Mesenchymal stem cell (in vitro differentiated cells and primary cell): Measurements from ENCODE around the gene NOMO2.
"Not testable (repeated sequence)": the region's sequence is repeated elsewhere in the genome, so short reads cannot be mapped to it uniquely, and the experiment has no call there.

Experiments used
- DNase-seq: peaks from one replicate; pipeline ENCODE4 v3.0.0-alpha.2; 2013
- H2AFZ ChIP-seq: one replicate; pipeline ENCODE4 v1.6.1; 2013; ENCODE audit warnings: low read depth, mild to moderate bottlenecking, control low read depth, inconsistent platforms, low read length, moderate library complexity
- H2AK5ac ChIP-seq: 2 replicates; pipeline ENCODE4 v1.6.1; 2013; ENCODE audit warnings: low read length, moderate library complexity, mild to moderate bottlenecking, inconsistent platforms; ENCODE audit not compliant: severe bottlenecking
- H2BK120ac ChIP-seq: one replicate; pipeline ENCODE4 v1.6.1; 2013; ENCODE audit warnings: low read depth, mild to moderate bottlenecking, inconsistent platforms, low read length, moderate library complexity
- H2BK12ac ChIP-seq, 2 experiments: one replicate each; pipeline ENCODE4 v1.6.1; 2013; ENCODE audit warnings: inconsistent platforms in 2 of 2, low read length in 2 of 2, mild to moderate bottlenecking in 2 of 2, moderate library complexity in 2 of 2, control low read depth in 1 of 2
- H2BK15ac ChIP-seq: one replicate; pipeline ENCODE4 v1.6.1; 2013; ENCODE audit warnings: mild to moderate bottlenecking, low read depth, inconsistent platforms; ENCODE audit not compliant: poor library complexity, severe bottlenecking
- H2BK5ac ChIP-seq: 2 replicates; pipeline ENCODE4 v1.6.1; 2013; ENCODE audit warnings: low read depth, mild to moderate bottlenecking, low read length, control low read depth, inconsistent platforms; ENCODE audit not compliant: poor library complexity, severe bottlenecking
- H3K14ac ChIP-seq, 2 experiments: one replicate each; pipeline ENCODE4 v1.6.1; 2013; ENCODE audit warnings: inconsistent platforms in 2 of 2, low read length in 2 of 2, control low read depth in 1 of 2, mild to moderate bottlenecking in 1 of 2, moderate library complexity in 1 of 2
- H3K18ac ChIP-seq, 2 experiments: one replicate each; pipeline ENCODE4 v1.6.1; 2013; ENCODE audit warnings: inconsistent platforms in 2 of 2, low read length in 2 of 2, control low read depth in 1 of 2, low read depth in 1 of 2, mild to moderate bottlenecking in 1 of 2
- H3K23ac ChIP-seq, 2 experiments: one replicate each; pipeline ENCODE4 v1.6.1; 2013; ENCODE audit warnings: inconsistent platforms in 2 of 2, low read length in 2 of 2, mild to moderate bottlenecking in 2 of 2, moderate library complexity in 2 of 2, control low read depth in 1 of 2
- H3K27ac ChIP-seq: 2 replicates; pipeline ENCODE4 v1.5.1; 2013; ENCODE audit warnings: mild to moderate bottlenecking, moderate library complexity, low read length, control low read depth, inconsistent platforms; ENCODE audit not compliant: poor library complexity, severe bottlenecking
- H3K27me3 ChIP-seq, 2 experiments: 2 replicates each; pipeline versions ENCODE4 v1.6.1 to v1.7.0; 2013; ENCODE audit warnings: low read length in 2 of 2, mild to moderate bottlenecking in 2 of 2, moderate library complexity in 2 of 2, control low read depth in 1 of 2, inconsistent platforms in 1 of 2; ENCODE audit not compliant: control insufficient read depth in 1 of 2, insufficient read depth in 1 of 2
- H3K36me3 ChIP-seq, 2 experiments: 2 replicates each; pipeline versions ENCODE4 v1.6.1 to v1.7.0; 2013; ENCODE audit warnings: low read length in 2 of 2, control low read depth in 1 of 2, inconsistent platforms in 1 of 2, low read depth in 1 of 2, mild to moderate bottlenecking in 1 of 2; ENCODE audit not compliant: insufficient read depth in 2 of 2, control insufficient read depth in 1 of 2
- H3K4ac ChIP-seq, 2 experiments: one replicate each; pipeline ENCODE4 v1.6.1; 2013; ENCODE audit warnings: inconsistent platforms in 2 of 2, low read length in 2 of 2, mild to moderate bottlenecking in 2 of 2, moderate library complexity in 2 of 2, control low read depth in 1 of 2, low read depth in 1 of 2
- H3K4me1 ChIP-seq: 2 replicates; pipeline ENCODE4 v1.6.1; 2013; ENCODE audit warnings: low read depth, low read length, control low read depth; ENCODE audit not compliant: control insufficient read depth, insufficient read depth
- H3K4me2 ChIP-seq: 2 replicates; pipeline ENCODE4 v1.6.1; 2013; ENCODE audit warnings: low read length, mild to moderate bottlenecking, inconsistent platforms; ENCODE audit not compliant: poor library complexity, severe bottlenecking
- H3K4me3 ChIP-seq, 2 experiments: 2 replicates each; pipeline versions ENCODE4 v1.5.1 to v1.7.0; 2013; ENCODE audit warnings: low read length in 2 of 2, mild to moderate bottlenecking in 2 of 2, control low read depth in 1 of 2, low read depth in 1 of 2; ENCODE audit not compliant: insufficient read depth in 1 of 2
- H3K79me1 ChIP-seq: replicated peaks from 2 replicates; pipeline ENCODE4 v1.6.1; 2013; ENCODE audit warnings: mild to moderate bottlenecking, control low read depth, low read length, inconsistent platforms; ENCODE audit not compliant: poor library complexity, severe bottlenecking
- H3K9ac ChIP-seq: 2 replicates; pipeline ENCODE4 v1.7.0; 2013; ENCODE audit warnings: mild to moderate bottlenecking, low read length, moderate library complexity
- H3K9me3 ChIP-seq: 2 replicates; pipeline ENCODE4 v1.7.0; 2013; ENCODE audit warnings: mild to moderate bottlenecking, low read length; ENCODE audit not compliant: control insufficient read depth
- H4K8ac ChIP-seq: one replicate; pipeline ENCODE4 v1.6.1; 2013; ENCODE audit warnings: inconsistent platforms, mild to moderate bottlenecking, low read length, moderate library complexity
- H4K91ac ChIP-seq: one replicate; pipeline ENCODE4 v1.6.1; 2013; ENCODE audit warnings: mild to moderate bottlenecking, low read length, inconsistent platforms
- WGBS: methylation state at CpG from one replicate; pipeline ENCODE4 v1.1.7; 2013; ENCODE audit warnings: mixed read lengths; 5-methylcytosine and 5-hydroxymethylcytosine counted together

The NOMO2 gene

DNA sequence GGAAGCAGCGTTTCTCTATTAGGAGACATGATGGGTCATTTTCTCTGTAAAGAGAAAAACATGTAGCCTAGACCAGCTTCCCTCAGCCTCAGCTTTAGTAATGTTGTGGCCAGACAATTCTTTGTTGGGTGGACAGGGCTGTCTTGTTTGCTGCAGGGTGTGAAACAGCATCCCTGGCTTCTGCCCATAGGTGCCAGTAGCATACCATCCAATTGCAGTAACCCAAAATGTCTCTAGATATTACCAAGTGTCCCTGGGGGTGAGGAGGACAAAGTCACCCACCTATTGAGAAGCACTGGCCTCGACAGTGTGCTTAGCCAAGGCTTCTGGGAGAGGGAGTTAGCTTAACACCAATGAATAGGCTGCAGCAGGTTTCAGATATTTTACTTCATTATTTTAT, 14.0 kb upstream of the NOMO2 start:
- not testable (repeated sequence) for H2BK15ac ChIP-seq, H3K4me1 ChIP-seq, H3K27me3 ChIP-seq, H3K79me1 ChIP-seq, H3K36me3 ChIP-seq, H3K18ac ChIP-seq, H3K14ac ChIP-seq, H2AFZ ChIP-seq, H3K4me3 ChIP-seq, H2AK5ac ChIP-seq, H2BK120ac ChIP-seq, H3K27ac ChIP-seq, H4K8ac ChIP-seq, H4K91ac ChIP-seq, H2BK12ac ChIP-seq, H2BK5ac ChIP-seq, H3K23ac ChIP-seq, H3K4me2 ChIP-seq, H3K9ac ChIP-seq, DNase-seq, H3K9me3 ChIP-seq, H3K4ac ChIP-seq
- no CpG with 5 or more reads among the region's 2 CpGs for WGBS

DNA sequence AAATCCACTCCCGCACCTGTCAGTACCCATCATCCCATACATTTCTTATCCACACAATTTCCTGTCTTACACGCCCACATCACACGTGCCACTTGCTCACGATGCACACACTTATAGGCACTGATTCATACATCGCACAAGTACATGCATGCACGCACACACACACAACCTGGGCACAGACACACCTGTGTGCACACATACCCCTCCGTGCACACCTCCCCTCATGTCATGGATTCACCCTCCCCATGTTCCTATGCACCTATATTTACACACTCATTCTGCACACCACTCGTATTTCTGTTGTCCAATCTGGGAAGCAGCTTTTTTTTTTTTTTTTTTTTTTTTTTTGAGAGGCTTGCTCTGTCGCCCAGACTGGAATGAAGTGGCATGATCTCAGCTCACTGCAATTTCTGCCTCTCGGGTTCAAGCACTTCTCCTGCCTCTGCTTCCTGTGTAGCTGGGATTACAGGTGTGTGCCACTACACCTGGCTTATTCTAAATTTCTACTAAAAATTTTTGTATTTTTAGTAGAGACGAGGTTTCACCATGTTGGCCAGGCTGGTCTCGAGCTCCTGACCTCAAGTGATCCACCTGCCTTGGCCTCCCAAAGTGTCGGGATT, 13.5 kb upstream of the NOMO2 start:
- H2BK120ac ChIP-seq, H2BK5ac ChIP-seq, H2BK15ac ChIP-seq, H3K27me3 ChIP-seq, H3K79me1 ChIP-seq, H3K18ac ChIP-seq, H3K9me3 ChIP-seq, H3K36me3 ChIP-seq, H4K8ac ChIP-seq, H3K4ac ChIP-seq, DNase-seq, H3K27ac ChIP-seq, H3K23ac ChIP-seq, H3K14ac ChIP-seq, H3K4me3 ChIP-seq, H3K9ac ChIP-seq, H3K4me1 ChIP-seq, H2AK5ac ChIP-seq, H3K4me2 ChIP-seq, H2AFZ ChIP-seq, H4K91ac ChIP-seq, H2BK12ac ChIP-seq: not testable (repeated sequence)
- WGBS, result 92% methylated on average over 6 of the region's 13 CpGs

DNA sequence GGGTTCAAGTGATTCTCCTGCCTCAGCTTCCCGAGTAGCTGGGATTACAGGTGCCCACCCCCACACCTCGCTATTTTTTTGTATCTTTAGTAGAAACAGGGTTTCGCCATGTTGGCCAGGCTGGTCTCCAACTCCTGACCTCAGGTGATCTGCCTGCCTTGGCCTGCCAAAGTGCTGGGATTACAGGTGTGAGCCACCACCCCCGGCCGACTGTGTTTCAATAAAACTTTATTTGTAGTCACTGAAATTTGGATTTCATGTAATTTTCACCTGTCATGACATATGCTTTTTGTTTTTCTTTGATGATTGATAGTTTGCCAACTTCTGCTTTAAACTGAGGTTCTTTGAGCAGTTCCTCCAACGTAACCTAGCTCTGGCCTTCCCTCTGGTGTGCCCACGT, 12.0 kb upstream of the NOMO2 start:
- not testable (repeated sequence) for H3K18ac ChIP-seq

DNA sequence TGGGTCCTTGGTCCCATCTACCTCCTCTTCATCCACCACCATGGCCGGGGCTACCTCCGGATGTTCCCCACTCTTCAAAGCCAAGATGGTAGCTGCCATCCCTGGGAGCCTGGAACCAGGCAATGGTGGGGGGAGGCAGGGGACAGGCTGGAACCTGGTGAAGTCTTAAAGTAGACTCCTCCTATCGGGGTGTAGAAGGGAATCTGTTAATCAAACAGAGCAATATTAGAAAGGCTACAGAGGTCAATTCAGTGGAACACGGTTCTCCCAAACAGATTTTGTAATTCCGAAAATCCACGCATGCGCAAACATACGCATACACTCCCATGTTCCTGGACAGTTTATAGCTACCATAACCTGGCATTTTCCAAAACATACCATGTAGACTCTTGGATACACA, 11.1 kb upstream of the NOMO2 start:
- not testable (repeated sequence) for H3K4me3 ChIP-seq, H3K4ac ChIP-seq, H2BK15ac ChIP-seq, H3K23ac ChIP-seq, H2BK12ac ChIP-seq, H2BK120ac ChIP-seq, H3K9ac ChIP-seq, H2BK5ac ChIP-seq, H4K91ac ChIP-seq, H2AK5ac ChIP-seq, H2AFZ ChIP-seq, H3K9me3 ChIP-seq, H3K4me2 ChIP-seq, H3K14ac ChIP-seq, H3K27me3 ChIP-seq, H3K36me3 ChIP-seq, H3K27ac ChIP-seq, H3K79me1 ChIP-seq, H3K18ac ChIP-seq, H4K8ac ChIP-seq, DNase-seq, H3K4me1 ChIP-seq
- no CpG with 5 or more reads among the region's 8 CpGs for WGBS

More for the DNA sequence above, 12.0 kb upstream of the NOMO2 start:
- not testable (repeated sequence) for H4K91ac ChIP-seq, H2BK5ac ChIP-seq, H3K9ac ChIP-seq, H3K79me1 ChIP-seq, H4K8ac ChIP-seq, H2AFZ ChIP-seq, H3K4me3 ChIP-seq, H3K4ac ChIP-seq, H2BK15ac ChIP-seq, H2AK5ac ChIP-seq, H3K9me3 ChIP-seq, H3K23ac ChIP-seq, H3K36me3 ChIP-seq, H3K27ac ChIP-seq, H2BK12ac ChIP-seq, H3K4me2 ChIP-seq, H3K27me3 ChIP-seq, DNase-seq, H3K14ac ChIP-seq, H2BK120ac ChIP-seq, H3K4me1 ChIP-seq
- WGBS, result no CpG with 5 or more reads among the region's 7 CpGs
